A549 (cell line): ENCODE measurements around the gene SLC22A8.
"Not testable (repeated sequence)": the region's sequence is repeated elsewhere in the genome, so short reads cannot be mapped to it uniquely, and the experiment has no call there.

Source experiments
- CEBPB ChIP-seq, 2 experiments: fragments of >200 bp in 1 of 2; sonication (Bioruptor Twin) in 1 of 2; formaldehyde crosslinking in 1 of 2; IDR thresholded peaks; 2 replicates each; pipeline ENCODE4 v1.6.1; 2012 to 2016
- CHD4 ChIP-seq: fragments of 200-600 bp; sonication (generic); IDR thresholded peaks from 2 replicates; pipeline ENCODE4 v1.6.1; 2016; ENCODE audit warnings: antibody characterized with exemption, mild to moderate bottlenecking, borderline replicate concordance
- JUNB ChIP-seq: fragments of >200 bp; sonication (Bioruptor Twin); formaldehyde crosslinking; IDR thresholded peaks from 2 replicates; pipeline ENCODE4 v1.6.1; 2016
- POLR2A ChIP-seq: IDR thresholded peaks from 2 replicates; pipeline ENCODE4 v1.6.1; 2012; ENCODE audit warnings: mild to moderate bottlenecking, low read length
- RFX5 ChIP-seq: fragments of 450-650 bp; IDR thresholded peaks from 2 replicates; pipeline ENCODE4 v1.7.1; 2014; ENCODE audit warnings: antibody characterized with exemption, mild to moderate bottlenecking, moderate library complexity
- RNF2 ChIP-seq: fragments of 200-600 bp; sonication (generic); IDR thresholded peaks from 2 replicates; pipeline ENCODE4 v1.6.1; 2016; ENCODE audit warnings: low read depth, mild to moderate bottlenecking, antibody characterized with exemption, moderate library complexity, borderline replicate concordance
- TF ChIP-seq, protein P1 (sequence below): fragments of >200 bp; sonication (Bioruptor Twin); formaldehyde crosslinking; IDR thresholded peaks from 3 replicates; pipeline ENCODE4 v1.5.1; 2016

DNA sequence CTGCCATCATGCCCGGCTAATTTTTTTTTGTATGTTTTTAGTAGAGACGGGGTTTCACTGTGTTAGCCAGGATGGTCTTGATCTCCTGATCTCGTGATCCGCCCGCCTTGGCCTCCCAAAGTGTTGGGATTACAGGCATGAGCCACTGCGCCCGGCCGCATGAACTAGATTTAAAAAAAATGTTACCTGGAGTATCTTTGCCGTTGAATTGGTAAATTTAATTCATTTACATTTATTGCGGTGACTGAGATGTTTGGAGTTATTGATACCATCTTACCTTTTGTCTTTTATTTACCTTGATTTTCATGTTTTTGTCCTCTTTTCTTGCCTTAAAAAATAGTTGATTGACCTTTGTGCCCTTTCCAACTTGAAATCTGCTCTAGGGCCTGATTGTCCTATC, 70.1 kb downstream of the SLC22A8 start:
- TF ChIP-seq, protein P1, sequence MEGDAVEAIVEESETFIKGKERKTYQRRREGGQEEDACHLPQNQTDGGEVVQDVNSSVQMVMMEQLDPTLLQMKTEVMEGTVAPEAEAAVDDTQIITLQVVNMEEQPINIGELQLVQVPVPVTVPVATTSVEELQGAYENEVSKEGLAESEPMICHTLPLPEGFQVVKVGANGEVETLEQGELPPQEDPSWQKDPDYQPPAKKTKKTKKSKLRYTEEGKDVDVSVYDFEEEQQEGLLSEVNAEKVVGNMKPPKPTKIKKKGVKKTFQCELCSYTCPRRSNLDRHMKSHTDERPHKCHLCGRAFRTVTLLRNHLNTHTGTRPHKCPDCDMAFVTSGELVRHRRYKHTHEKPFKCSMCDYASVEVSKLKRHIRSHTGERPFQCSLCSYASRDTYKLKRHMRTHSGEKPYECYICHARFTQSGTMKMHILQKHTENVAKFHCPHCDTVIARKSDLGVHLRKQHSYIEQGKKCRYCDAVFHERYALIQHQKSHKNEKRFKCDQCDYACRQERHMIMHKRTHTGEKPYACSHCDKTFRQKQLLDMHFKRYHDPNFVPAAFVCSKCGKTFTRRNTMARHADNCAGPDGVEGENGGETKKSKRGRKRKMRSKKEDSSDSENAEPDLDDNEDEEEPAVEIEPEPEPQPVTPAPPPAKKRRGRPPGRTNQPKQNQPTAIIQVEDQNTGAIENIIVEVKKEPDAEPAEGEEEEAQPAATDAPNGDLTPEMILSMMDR: not testable (repeated sequence)
- not testable (repeated sequence) for TF ChIP-seq JUNB; RFX5; POLR2A; CHD4; CEBPB (IDR thresholded peaks at IDR 0.05); RNF2
